GM19043 (cell line): ENCODE results near the gene SSC4D.
"Not testable (repeated sequence)": the region's sequence is repeated elsewhere in the genome, so short reads cannot be mapped to it uniquely, and the experiment has no call there.

Source experiments
- ATAC-seq: cut with Tn5 transposase; IDR thresholded peaks from one replicate; pipeline ENCODE4 v1.9.1; 2021; ENCODE audit warnings: low read depth; ENCODE audit not compliant: unreplicated experiment

Gene SSC4D

DNA sequence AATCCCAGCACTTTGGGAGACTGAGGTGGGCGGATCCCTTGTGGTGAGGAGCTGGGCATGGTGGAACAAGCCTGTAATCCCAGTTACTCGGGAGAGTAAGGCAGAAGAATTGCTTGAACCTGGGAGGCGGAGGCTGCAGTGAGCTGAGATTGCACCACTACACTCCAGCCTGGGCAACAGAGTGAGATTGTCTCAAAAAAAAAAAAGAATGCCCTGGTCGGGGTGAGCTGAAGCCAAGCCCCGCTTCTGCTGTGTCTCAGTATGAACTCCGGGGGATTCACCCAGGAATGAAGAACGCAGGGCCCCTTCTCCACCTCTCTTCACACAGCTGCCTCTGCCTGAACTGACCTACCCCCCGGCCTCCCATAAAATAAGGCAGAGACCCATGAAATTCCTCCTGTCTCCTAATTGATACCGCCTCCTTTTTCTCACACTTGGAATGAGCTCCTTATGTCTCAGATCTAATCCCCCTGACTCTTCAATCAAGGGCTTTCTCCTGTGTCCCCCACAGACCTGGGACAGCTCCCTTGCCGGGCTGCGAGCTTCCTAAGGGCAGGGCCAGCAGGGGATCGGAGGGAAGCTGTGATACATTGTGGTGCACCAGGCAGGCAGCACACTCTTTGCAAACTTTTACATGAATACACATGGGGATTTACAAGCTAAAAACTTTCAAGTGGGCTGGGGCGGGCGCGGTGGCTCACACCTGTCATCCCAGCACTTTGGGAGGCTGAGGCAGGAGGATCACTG, 14.3 kb upstream of the SSC4D start:
- no peak for ATAC-seq

DNA sequence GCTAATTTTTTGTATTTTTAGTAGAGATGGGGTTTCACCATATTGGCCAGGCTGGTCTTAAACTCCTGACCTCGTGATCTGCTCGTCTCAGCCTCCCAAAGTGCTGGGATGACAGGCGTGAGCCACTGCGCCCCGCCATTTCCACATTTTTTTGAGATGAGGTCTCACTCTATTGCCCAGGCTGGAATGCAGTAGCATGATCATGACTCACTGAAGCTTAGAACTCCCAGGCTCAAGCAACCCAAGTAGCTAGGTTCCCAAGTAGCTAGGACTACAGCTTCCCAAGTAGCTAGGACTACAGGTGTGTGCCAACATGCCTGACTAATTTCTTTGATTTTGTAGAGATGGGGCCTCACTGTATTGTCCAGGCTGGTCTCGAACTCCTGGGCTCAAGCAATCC, 11.6 kb upstream of the SSC4D start:
- ATAC-seq, result not testable (repeated sequence)

DNA sequence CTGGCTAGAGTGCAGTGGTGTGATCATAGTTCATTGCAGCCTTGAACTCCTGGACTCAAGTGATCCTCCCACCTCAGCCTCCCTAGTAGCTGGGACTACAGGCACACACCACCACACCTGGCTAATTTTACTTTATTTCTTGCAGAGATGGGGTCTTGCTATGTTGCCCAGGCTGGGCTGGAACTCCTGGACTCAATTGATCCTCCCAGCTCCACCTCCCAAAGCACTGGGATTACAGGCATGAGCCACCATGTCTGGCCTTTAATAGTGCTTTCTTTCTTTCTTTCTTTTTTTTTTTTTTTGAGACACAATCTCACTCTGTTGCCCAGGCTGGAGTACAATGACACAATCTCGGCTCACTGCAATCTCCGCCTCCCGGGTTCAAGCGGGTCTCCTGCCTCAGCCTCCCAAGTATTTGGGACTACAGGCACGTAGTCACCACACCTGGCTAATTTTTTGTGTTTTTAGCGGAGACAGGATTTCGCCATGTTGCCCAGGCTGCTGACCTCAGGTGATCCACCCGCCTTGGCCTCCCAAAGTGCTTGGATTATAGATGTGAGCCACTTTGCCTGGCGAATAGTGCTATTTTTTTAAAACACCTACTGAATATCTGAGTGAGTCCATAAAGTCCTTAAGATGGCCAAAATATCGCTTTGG, 8.3 kb upstream of the SSC4D start:
- not testable (repeated sequence) for ATAC-seq

GRCh38 chr7:76412249-76412648, 2.8 kb upstream of the SSC4D start:
- no peak for ATAC-seq

- no peak for ATAC-seq
Measured at GRCh38 chr7:76411626-76412025, 2.1 kb upstream of the SSC4D start.

DNA sequence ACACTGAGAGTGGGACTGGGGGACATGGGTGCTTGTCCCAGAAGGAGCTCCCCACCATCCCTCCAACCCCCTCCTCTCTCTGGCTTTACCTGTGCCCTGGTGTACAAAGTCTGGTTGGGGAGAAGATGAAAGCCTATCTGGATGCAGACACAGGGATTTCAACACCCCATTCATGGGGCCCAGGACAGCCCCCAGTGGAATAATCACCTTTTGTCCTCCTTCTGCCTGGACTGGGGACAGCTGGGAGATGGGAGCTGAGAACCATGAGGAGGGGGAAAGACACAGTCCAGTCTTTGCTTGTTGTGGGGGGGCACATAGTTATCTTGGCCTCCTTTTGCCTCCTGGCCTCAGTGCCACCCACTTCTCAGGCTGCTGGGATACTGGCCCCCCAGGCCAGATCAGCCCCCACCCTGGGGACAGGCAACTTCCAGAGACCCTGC, 1.4 kb downstream of the SSC4D start:
- no peak for ATAC-seq

GRCh38 chr7:76407718-76408117, 1.8 kb downstream of the SSC4D start:
- no peak for ATAC-seq

GRCh38 chr7:76405738-76406137, 3.8 kb downstream of the SSC4D start:
- no peak for ATAC-seq

DNA sequence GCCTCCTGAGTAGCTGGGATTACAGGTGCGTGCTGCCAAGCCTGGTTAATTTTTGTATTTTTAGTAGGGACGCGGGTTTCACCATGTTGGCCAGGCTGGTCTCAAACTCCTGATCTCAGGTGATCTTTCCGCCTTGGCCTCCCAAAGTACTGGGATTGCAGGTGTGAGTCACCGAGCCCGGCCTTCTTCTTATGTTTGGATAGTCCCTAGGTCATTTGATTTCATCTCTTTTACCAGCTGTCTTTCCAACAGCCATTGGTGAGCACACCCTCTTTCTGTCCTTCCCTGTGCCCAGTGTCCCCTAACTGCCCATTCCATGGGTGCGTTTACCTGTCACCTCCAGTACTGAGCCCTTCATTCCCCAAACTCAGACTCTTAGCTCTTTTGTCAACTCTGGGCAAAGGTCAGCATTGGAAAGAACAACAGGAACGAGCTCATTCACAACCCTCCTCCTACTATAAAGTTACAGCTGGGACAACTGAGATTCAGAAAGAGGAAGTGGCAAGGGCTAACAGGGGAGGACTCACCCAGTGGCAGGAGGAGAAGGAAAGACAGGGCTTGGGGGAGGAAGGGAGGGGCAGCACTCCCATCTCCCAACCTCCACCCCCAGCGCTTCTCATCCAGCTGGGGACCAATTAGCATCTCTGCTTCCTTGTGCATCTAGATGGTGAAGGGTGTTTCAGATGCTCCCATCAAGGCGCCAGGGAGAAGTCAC, 5.6 kb downstream of the SSC4D start:
- peak; percentile 51 for ATAC-seq

DNA sequence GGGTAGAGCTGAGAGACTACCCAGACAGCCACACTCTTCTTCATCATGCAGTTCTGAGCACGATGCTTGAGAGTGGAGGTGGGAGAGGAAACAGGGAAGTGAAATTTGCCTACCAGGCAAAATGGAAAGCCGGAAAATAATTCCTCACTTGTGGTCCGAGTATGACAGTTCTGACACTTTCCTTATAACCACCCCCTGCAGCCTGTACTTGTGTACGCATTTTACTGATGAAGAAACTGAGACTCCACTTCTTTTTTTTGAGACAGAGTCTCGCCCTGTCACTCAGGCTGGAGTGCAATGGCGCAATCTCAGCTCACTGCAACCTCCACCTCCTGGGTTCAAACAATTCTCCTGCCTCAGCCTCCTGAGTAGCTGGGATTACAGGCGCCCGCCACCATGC, 6.4 kb downstream of the SSC4D start:
- ATAC-seq, result not testable (repeated sequence)

- ATAC-seq, result no peak
Measured at GRCh38 chr7:76400248-76400647, 9.2 kb downstream of the SSC4D start.

DNA sequence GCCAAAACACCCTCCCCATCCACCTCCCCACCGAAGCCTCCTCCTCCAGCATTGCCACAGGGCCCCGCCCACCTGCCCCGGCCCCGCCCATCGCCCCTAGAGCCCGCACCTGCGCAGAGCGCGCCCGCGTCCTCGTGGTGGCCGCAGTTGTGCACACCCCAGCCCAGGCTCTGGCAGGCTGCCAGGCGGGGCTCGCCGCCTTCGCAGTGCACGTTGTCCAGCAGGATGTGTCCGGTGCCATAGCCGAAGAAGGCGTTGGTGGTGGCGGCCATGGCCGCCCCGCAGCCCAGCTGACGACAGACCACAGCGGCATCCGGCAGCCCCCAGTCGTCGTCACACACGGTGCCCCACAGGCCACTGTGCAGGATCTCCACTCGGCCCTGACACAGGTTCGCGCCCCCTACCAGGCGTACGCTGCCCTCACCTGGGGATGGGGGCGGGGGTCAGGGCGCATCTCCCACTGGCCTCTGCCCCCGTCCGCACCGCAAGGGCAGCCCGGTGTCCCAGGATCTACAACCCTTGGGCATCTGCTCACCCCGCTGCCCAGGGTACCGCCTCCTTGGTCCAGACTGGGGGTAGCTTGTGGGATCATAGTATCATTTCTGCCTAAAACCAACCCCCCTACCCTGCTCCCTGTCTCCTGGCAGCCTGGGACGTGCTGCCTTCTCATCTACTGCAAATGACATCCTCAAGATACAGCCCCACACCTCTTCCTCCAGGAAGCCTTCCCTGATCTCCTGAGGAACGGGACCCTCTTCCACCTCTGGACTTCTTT, 11.9 kb downstream of the SSC4D start:
- ATAC-seq, result no peak

DNA sequence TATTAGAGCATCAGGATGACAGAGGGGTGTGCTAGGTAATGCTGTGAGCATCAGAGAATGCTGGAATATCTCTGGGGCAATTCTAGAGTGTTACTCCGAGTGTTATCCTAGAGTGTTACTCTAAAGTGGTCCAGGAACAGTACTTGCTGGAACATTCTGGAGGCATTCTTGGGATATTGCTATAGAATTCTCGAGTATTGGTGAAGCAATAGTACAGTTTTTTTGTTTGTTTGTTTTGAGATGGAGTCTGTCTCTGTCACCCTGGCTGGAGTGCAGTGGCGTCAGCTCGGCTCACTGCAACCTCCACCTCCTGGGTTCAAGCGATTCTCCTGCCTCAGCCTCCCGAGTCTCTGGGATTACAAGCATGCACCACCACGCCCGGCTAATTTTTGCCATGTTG, 12.6 kb downstream of the SSC4D start:
- no peak for ATAC-seq

DNA sequence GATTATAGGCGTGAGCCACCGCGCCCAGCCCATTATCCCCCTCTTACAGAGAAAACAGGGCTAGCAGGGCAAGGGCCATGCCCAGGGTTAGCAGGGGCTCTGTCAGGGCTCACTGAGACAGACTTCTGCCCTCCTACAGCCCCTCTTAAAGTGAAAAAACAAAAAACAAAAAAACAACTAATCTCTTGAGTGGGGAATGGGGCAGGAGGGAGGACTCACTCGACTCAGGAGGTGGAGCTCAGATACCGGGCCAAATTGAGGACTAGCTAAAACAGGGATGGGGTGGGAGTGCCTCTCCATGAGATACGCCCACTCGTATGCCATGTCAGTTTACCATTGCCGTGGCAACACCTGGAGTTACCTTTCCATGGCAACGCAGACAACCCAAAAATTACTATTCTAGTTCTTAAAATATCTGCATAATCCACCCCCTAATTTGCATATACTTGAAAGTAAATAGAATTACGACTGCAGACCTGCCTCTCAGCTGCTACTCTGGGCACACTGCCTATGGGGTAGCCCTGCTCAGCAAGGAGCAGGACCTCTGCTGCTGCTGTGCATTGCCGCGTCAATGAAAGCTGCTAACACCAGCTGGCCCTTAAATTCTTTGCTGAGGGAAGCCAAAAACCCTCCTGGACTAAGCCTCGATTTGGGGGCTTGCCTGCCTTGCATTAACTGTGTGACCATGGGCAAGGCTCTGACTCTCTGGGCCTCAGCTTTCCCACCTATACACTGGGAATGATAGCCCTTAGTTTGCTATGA, 13.4 kb downstream of the SSC4D start:
- no peak for ATAC-seq

DNA sequence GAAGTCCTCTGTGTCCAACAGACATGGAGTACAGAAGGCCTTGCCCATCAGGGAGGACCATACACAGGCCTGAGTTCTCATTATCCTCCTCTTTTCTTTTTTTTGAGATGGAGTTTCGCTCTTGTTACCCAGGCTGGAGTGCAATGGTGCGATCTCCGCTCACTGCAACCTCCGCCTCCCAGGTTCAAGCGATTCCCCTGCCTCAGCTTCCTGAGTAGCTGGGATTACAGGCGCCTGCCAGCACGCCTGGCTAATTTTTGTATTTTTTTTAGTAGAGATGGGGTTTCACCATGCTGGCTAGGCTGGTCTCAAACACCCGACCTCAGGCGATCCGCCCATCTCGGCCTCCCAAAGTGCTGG, 13.9 kb downstream of the SSC4D start:
- ATAC-seq, result not testable (repeated sequence)

DNA sequence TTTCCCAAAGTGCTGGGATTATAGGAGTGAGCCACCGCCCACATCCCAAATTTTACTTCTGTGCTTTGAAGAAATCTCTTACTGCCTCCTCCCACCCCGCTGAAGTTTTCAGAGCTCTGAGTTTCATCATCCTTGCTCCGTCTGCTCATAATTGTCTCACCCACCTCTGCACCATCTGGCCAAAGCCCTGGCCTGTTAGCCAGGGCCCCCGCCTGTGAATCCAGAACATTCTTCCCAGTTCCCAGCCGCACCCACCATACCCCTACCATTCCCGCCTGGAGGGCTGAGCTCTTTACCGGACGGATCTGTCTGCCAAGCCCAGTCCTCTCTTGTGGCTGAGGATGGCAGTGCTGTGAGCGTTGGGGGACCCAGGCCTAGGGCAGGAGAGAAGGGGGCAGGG, 14.5 kb downstream of the SSC4D start:
- ATAC-seq, result no peak

DNA sequence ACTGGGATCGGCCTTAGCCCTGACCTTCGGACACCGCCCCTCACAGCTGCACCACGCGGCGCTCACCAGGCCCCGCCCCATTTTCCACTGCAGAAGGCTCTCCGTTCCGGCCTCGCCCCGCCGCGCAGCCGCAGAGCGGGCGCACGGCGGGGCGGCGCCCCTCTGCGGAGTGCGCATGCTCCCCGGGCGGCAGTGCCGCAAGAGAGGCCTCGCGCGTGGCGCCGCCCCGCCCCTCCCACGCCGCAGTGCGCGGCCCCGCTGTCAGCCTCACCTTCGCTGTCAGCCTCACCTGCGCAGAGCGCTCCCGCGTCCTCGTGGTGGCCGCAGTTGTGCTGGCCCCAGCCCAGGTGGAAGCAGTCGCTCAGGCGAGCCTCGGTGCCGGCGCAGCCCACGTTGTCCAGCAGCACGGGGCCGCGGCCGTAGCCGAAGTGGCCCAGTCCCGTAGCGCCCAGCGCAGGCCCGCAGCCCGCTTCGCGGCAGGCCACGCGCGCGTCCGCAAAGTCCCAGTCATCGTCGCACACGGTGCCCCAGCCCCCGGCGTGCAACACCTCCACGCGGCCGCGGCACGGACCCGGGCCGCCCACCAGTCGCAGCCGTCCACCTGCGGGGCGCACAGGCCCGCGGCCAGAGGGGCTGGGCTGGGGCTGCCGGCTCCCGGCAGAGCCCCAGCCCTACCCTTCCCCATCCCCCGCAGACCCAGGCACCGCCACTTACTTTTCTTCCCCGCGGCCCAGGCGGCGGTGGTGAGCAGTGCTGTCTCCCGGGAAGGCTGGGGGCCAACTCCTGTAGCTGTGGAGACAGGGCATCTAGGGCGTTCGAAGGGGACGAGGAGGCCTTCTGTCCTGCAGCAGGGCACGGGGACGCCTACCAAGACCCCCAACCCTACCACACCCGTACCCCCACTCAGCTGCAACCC, 16.1 kb downstream of the SSC4D start:
- ATAC-seq, result peak; percentile 88

GRCh38 chr7:76392531-76393115, 16.9 kb downstream of the SSC4D start:
- no peak for ATAC-seq

DNA sequence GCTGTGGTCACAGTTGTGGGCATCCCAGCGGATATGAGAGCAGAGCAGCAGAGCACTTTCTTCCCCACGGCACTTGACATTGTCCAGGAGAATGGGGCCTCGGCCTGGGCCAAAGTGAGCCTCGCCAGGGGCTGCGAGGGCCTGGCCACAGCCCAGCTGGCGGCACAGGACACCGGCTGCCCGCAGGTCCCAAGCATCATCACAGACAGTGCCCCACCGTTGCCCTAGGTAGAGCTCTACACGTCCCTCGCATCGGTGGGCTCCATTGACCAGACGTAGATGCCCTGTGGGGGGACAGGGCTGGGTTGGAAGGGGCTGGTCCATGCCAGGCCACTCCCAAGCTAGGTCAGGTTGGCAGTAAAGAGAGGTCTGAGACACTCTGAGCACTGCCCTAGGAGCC, 19.4 kb downstream of the SSC4D start:
- no peak for ATAC-seq
